WTC11 (cell line): ENCODE measurements around the gene HBD. TPM values are rescaled to one million over a fixed set of nuclear protein-coding genes. Genes with fewer than 3 reads are reported as not detected.

Experiments
- ATAC-seq: fragments of 200-7000 bp; cut with Tn5 transposase; 2 replicates; pipeline ENCODE4 v1.10.0; 2021; ENCODE audit warnings: mild to moderate bottlenecking, moderate library complexity
- CTCF ChIA-PET: fragments of 300-600 bp; sonication (Branson Sonifier 250); formaldehyde crosslinking; loops from one replicate; lab custom pipeline; 2021; ENCODE audit warnings: antibody characterized with exemption; lab: Charles Lee
- POLR2A ChIA-PET: fragments of 350-600 bp; sonication (Branson Sonifier 250); formaldehyde crosslinking; loops from one replicate; lab custom pipeline; 2021; ENCODE audit warnings: antibody characterized with exemption; lab: Charles Lee
- DNase-seq: peaks from one replicate; pipeline ENCODE4 v3.0.0; 2021; ENCODE audit warnings: low spot score
- H3K27ac Mint-ChIP-seq: 2 replicates; pipeline ENCODE4 v1.8.0; 2021; ENCODE audit warnings: mixed read lengths
- H3K27me3 Mint-ChIP-seq: 2 replicates; pipeline ENCODE4 v1.8.0; 2021; ENCODE audit warnings: low read depth, mild to moderate bottlenecking, moderate library complexity, mixed read lengths
- H3K36me3 Mint-ChIP-seq: 2 replicates; pipeline ENCODE4 v1.8.0; 2021; ENCODE audit warnings: mixed read lengths
- H3K4me1 Mint-ChIP-seq: 2 replicates; pipeline ENCODE4 v1.8.0; 2022; ENCODE audit warnings: mixed read lengths
- H3K4me3 Mint-ChIP-seq: 2 replicates; pipeline ENCODE4 v1.8.0; 2021; ENCODE audit warnings: mild to moderate bottlenecking, moderate library complexity, mixed read lengths
- H3K9me3 Mint-ChIP-seq: 2 replicates; pipeline ENCODE4 v1.8.0; 2021; ENCODE audit warnings: mixed read lengths
- FOXJ3 ChIP-seq: sonication (generic); formaldehyde crosslinking; IDR thresholded peaks from 2 replicates; pipeline ENCODE4 v1.9.0; 2021; ENCODE audit warnings: missing genetic modification reagents, mild to moderate bottlenecking, borderline replicate concordance
- IRF2 ChIP-seq: sonication (generic); formaldehyde crosslinking; IDR thresholded peaks from 2 replicates; pipeline ENCODE4 v1.8.0; 2022; ENCODE audit warnings: low read depth, missing genetic modification reagents, borderline replicate concordance
- MLX ChIP-seq: sonication (generic); formaldehyde crosslinking; IDR thresholded peaks from 2 replicates; pipeline ENCODE4 v1.8.1; 2023; ENCODE audit warnings: mild to moderate bottlenecking, missing genetic modification reagents, moderate library complexity
- MYBL2 ChIP-seq: sonication (generic); formaldehyde crosslinking; IDR thresholded peaks from 2 replicates; pipeline ENCODE4 v1.8.1; 2023; ENCODE audit warnings: mild to moderate bottlenecking, moderate library complexity, missing genetic modification reagents
- NFE2L1 ChIP-seq: sonication (generic); formaldehyde crosslinking; IDR thresholded peaks from 2 replicates; pipeline ENCODE4 v1.8.1; 2023; ENCODE audit warnings: missing genetic modification reagents
- NR3C1 ChIP-seq: sonication (generic); formaldehyde crosslinking; conservative IDR thresholded peaks from 2 replicates; pipeline ENCODE4 v1.8.1; 2023; ENCODE audit warnings: low read depth, mild to moderate bottlenecking, missing genetic modification reagents
- ZMAT4 ChIP-seq: fragments of 250-450 bp; sonication (Bioruptor Pico); IDR thresholded peaks from 2 replicates; pipeline ENCODE4 v1.9.0; 2021; ENCODE audit warnings: mild to moderate bottlenecking
- ZNF138 ChIP-seq: sonication (generic); formaldehyde crosslinking; conservative IDR thresholded peaks from 2 replicates; pipeline ENCODE4 v1.8.1; 2022; ENCODE audit warnings: mild to moderate bottlenecking, moderate library complexity, missing genetic modification reagents
- ZNF317 ChIP-seq: sonication (generic); formaldehyde crosslinking; IDR thresholded peaks from 2 replicates; pipeline ENCODE4 v1.8.1; 2023; ENCODE audit warnings: low read depth, mild to moderate bottlenecking, moderate library complexity, missing genetic modification reagents, borderline replicate concordance
- ZNF396 ChIP-seq: fragments of 250-450 bp; sonication (Bioruptor Pico); IDR thresholded peaks from 2 replicates; pipeline ENCODE4 v1.8.0; 2021; ENCODE audit warnings: mild to moderate bottlenecking, moderate library complexity, borderline replicate concordance
- ZNF423 ChIP-seq: fragments of 250-450 bp; sonication (Bioruptor Pico); IDR thresholded peaks from 2 replicates; pipeline ENCODE4 v2.1.2; 2022; ENCODE audit warnings: mild to moderate bottlenecking, moderate library complexity
- total RNA-seq: library from RNA; stranded (reverse); gene quantifications from 3 replicates; pipeline ENCODE4 v1.2.3, GENCODE V29; 2021
- TF ChIP-seq, protein P1 (sequence below): fragments of 250-450 bp; sonication (Bioruptor Pico); IDR thresholded peaks from 2 replicates; pipeline ENCODE4 v1.9.0; 2021; ENCODE audit warnings: mild to moderate bottlenecking, borderline replicate concordance
- TF ChIP-seq, protein P2 (sequence below): sonication (generic); formaldehyde crosslinking; IDR thresholded peaks from 2 replicates; pipeline ENCODE4 v1.8.1; 2023; ENCODE audit warnings: mild to moderate bottlenecking, missing genetic modification reagents
- TF ChIP-seq, protein P3 (sequence below): sonication (generic); formaldehyde crosslinking; IDR thresholded peaks from 2 replicates; pipeline ENCODE4 v1.8.1; 2023; ENCODE audit warnings: mild to moderate bottlenecking, missing genetic modification reagents, moderate library complexity
- TF ChIP-seq, protein P4 (sequence below): fragments of 250-450 bp; sonication (Bioruptor Pico); IDR thresholded peaks from 2 replicates; pipeline ENCODE4 v2.1.2; 2022; ENCODE audit warnings: mild to moderate bottlenecking, moderate library complexity
- TF ChIP-seq, protein P5 (sequence below): fragments of 250-450 bp; sonication (Bioruptor Pico); IDR thresholded peaks from 2 replicates; pipeline ENCODE4 v1.9.0; 2021; ENCODE audit warnings: mild to moderate bottlenecking
- TF ChIP-seq, protein P6 (sequence below): sonication (generic); formaldehyde crosslinking; conservative IDR thresholded peaks from 2 replicates; pipeline ENCODE4 v1.8.1; 2023; ENCODE audit warnings: mild to moderate bottlenecking, low read depth, missing genetic modification reagents, moderate library complexity

HBD gene
- total RNA-seq, 1 experiment from 2014 or later = not detected

DNA sequence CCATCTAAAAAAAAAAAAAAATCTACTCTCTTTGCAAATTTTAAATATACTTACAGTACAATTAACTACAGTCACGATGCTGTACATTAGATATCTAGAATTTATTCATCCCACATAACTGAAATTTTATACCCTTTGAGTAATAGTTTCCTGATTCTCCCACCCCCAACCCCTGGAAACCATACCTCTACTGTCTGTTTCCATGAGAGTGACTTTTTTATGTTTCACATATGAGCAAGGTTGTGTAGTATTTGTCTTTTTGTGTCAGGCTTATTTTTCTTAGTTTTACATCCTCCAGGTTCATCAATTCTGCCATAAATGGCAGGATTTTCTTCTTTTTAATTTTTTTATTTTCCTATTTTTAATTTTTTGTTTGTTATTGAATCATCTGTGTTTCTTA, 10.6 kb downstream of the HBD start (continued):
- TF ChIP-seq, protein P1, sequence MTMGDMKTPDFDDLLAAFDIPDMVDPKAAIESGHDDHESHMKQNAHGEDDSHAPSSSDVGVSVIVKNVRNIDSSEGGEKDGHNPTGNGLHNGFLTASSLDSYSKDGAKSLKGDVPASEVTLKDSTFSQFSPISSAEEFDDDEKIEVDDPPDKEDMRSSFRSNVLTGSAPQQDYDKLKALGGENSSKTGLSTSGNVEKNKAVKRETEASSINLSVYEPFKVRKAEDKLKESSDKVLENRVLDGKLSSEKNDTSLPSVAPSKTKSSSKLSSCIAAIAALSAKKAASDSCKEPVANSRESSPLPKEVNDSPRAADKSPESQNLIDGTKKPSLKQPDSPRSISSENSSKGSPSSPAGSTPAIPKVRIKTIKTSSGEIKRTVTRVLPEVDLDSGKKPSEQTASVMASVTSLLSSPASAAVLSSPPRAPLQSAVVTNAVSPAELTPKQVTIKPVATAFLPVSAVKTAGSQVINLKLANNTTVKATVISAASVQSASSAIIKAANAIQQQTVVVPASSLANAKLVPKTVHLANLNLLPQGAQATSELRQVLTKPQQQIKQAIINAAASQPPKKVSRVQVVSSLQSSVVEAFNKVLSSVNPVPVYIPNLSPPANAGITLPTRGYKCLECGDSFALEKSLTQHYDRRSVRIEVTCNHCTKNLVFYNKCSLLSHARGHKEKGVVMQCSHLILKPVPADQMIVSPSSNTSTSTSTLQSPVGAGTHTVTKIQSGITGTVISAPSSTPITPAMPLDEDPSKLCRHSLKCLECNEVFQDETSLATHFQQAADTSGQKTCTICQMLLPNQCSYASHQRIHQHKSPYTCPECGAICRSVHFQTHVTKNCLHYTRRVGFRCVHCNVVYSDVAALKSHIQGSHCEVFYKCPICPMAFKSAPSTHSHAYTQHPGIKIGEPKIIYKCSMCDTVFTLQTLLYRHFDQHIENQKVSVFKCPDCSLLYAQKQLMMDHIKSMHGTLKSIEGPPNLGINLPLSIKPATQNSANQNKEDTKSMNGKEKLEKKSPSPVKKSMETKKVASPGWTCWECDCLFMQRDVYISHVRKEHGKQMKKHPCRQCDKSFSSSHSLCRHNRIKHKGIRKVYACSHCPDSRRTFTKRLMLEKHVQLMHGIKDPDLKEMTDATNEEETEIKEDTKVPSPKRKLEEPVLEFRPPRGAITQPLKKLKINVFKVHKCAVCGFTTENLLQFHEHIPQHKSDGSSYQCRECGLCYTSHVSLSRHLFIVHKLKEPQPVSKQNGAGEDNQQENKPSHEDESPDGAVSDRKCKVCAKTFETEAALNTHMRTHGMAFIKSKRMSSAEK = no peak
- TF ChIP-seq ZNF423 (CRISPR knock-in tag) (no peak), NR3C1 (no peak)

DNA sequence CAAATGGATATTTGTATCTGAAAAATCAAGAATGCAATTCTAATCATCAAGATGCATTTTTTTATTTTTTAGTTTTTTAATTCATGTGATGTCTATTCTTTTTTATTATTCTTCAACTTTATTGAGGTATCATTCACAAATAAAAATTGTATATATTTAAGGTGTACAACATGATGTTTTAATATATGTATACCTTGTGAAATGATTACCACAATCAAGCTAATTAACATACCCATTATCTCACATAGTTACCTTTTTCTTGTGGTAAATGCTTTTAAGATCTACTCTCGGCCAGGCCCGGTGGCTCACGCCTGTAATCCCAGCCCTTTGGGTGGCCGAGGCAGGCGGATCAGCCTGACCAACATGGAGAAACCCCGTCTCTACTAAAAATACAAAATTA, 11.1 kb downstream of the HBD start:
- DNase-seq = no peak
- POLR2A ChIA-PET = no interaction called here
- peaks cover 3% of the 10 kb centered on the region; the same call in 1 of the 2 replicates for H3K4me1 Mint-ChIP-seq
- no peak for TF ChIP-seq MYBL2 (CRISPR knock-in tag)
- TF ChIP-seq, all 79 proteins: peak for 0
- ATAC-seq = no peak
- Mint-ChIP-seq H3K9me3 (peaks cover 34% of the 10 kb centered on the region), H3K27me3 (no peaks in the 10 kb centered on the region), H3K4me3 (no peak overlapping the region), H3K27ac (no peak overlapping the region), H3K36me3 (peaks cover 20% of the 10 kb centered on the region)
- CTCF ChIA-PET = no interaction called here

DNA sequence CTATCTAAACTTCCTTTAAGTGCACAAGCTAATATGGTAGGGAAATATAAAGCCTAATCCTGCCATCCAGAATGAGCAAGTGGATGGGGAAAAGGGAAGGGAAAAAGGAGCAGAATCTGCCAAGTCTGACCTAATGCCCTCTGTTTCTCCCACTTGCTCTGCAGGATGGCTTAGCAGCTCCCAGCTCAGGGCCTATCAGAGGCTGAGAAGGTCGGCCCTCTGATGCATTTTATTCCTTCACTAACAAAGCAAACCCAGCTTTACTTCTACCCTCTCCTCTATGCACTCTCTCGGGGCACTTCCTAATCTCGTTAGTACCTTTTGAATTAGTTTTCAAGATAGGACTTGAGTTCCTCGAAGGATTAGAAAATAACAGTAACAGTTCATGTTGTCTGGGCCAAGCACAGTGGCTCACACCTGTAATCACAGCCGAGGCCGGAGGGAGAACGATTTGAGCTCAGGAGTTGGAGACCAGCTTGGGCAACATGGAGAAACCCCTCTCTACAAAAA, 23.9 kb downstream of the HBD start:
- H3K27ac Mint-ChIP-seq = no peak overlapping the region
- DNase-seq = no peak

More for the DNA sequence above, 23.9 kb downstream of the HBD start:
- ChIA-PET POLR2A (interaction anchor here (0.6 kb wide), 1 partner anchor 409 kb away, joined by 4 read pairs; no protein-coding TSS in a partner anchor), CTCF (interaction anchor here (1.1 to 1.3 kb wide), 2 partner anchors 81 to 597 kb away, joined by 3 to 6 read pairs; no protein-coding TSS in a partner anchor)
- H3K4me1 Mint-ChIP-seq = peaks cover 11% of the 10 kb centered on the region
- no peak overlapping the region for H3K4me3 Mint-ChIP-seq
- H3K9me3 Mint-ChIP-seq = peaks cover 3% of the 10 kb centered on the region; the same call in 1 of the 2 replicates
- H3K27me3 Mint-ChIP-seq = no peaks in the 10 kb centered on the region
- peak; percentile 76 for ATAC-seq
- no peaks in the 10 kb centered on the region for H3K36me3 Mint-ChIP-seq
- TF ChIP-seq, protein P2, sequence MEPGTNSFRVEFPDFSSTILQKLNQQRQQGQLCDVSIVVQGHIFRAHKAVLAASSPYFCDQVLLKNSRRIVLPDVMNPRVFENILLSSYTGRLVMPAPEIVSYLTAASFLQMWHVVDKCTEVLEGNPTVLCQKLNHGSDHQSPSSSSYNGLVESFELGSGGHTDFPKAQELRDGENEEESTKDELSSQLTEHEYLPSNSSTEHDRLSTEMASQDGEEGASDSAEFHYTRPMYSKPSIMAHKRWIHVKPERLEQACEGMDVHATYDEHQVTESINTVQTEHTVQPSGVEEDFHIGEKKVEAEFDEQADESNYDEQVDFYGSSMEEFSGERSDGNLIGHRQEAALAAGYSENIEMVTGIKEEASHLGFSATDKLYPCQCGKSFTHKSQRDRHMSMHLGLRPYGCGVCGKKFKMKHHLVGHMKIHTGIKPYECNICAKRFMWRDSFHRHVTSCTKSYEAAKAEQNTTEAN (CRISPR knock-in tag) = no peak
- TF ChIP-seq ZNF138 (CRISPR knock-in tag) (no peak), MLX (CRISPR knock-in tag) (no peak), FOXJ3 (CRISPR knock-in tag) (no peak), NR3C1 (no peak), ZNF396 (CRISPR knock-in tag) (no peak), IRF2 (CRISPR knock-in tag) (no peak), ZMAT4 (CRISPR knock-in tag) (no peak), MYBL2 (CRISPR knock-in tag) (no peak), ZNF423 (CRISPR knock-in tag) (no peak), ZNF317 (CRISPR knock-in tag) (no peak), NFE2L1 (CRISPR knock-in tag) (no peak)
- TF ChIP-seq, protein P3, sequence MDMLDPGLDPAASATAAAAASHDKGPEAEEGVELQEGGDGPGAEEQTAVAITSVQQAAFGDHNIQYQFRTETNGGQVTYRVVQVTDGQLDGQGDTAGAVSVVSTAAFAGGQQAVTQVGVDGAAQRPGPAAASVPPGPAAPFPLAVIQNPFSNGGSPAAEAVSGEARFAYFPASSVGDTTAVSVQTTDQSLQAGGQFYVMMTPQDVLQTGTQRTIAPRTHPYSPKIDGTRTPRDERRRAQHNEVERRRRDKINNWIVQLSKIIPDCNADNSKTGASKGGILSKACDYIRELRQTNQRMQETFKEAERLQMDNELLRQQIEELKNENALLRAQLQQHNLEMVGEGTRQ = no peak
- TF ChIP-seq, protein P4, sequence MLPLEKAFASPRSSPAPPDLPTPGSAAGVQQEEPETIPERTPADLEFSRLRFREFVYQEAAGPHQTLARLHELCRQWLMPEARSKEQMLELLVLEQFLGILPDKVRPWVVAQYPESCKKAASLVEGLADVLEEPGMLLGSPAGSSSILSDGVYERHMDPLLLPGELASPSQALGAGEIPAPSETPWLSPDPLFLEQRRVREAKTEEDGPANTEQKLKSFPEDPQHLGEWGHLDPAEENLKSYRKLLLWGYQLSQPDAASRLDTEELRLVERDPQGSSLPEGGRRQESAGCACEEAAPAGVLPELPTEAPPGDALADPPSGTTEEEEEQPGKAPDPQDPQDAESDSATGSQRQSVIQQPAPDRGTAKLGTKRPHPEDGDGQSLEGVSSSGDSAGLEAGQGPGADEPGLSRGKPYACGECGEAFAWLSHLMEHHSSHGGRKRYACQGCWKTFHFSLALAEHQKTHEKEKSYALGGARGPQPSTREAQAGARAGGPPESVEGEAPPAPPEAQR (CRISPR knock-in tag) = no peak
- TF ChIP-seq, protein P5, sequence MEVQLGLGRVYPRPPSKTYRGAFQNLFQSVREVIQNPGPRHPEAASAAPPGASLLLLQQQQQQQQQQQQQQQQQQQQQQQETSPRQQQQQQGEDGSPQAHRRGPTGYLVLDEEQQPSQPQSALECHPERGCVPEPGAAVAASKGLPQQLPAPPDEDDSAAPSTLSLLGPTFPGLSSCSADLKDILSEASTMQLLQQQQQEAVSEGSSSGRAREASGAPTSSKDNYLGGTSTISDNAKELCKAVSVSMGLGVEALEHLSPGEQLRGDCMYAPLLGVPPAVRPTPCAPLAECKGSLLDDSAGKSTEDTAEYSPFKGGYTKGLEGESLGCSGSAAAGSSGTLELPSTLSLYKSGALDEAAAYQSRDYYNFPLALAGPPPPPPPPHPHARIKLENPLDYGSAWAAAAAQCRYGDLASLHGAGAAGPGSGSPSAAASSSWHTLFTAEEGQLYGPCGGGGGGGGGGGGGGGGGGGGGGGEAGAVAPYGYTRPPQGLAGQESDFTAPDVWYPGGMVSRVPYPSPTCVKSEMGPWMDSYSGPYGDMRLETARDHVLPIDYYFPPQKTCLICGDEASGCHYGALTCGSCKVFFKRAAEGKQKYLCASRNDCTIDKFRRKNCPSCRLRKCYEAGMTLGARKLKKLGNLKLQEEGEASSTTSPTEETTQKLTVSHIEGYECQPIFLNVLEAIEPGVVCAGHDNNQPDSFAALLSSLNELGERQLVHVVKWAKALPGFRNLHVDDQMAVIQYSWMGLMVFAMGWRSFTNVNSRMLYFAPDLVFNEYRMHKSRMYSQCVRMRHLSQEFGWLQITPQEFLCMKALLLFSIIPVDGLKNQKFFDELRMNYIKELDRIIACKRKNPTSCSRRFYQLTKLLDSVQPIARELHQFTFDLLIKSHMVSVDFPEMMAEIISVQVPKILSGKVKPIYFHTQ (CRISPR knock-in tag) = no peak
- TF ChIP-seq, protein P6, sequence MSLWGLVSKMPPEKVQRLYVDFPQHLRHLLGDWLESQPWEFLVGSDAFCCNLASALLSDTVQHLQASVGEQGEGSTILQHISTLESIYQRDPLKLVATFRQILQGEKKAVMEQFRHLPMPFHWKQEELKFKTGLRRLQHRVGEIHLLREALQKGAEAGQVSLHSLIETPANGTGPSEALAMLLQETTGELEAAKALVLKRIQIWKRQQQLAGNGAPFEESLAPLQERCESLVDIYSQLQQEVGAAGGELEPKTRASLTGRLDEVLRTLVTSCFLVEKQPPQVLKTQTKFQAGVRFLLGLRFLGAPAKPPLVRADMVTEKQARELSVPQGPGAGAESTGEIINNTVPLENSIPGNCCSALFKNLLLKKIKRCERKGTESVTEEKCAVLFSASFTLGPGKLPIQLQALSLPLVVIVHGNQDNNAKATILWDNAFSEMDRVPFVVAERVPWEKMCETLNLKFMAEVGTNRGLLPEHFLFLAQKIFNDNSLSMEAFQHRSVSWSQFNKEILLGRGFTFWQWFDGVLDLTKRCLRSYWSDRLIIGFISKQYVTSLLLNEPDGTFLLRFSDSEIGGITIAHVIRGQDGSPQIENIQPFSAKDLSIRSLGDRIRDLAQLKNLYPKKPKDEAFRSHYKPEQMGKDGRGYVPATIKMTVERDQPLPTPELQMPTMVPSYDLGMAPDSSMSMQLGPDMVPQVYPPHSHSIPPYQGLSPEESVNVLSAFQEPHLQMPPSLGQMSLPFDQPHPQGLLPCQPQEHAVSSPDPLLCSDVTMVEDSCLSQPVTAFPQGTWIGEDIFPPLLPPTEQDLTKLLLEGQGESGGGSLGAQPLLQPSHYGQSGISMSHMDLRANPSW = no peak
- TF ChIP-seq, all 79 proteins: peak for 0
